ENCODE results near the gene ATF4. TPM values are rescaled to one million over a fixed set of nuclear protein-coding genes. Genes with fewer than 3 reads are reported as not detected.

Gene ATF4
- total RNA-seq, 4 donors from 2014 or later: 222 to 550 (median 280) TPM

GRCh38 chr22:39494471-39495120 is 25.8 kb upstream of the ATF4 start:
- TF ChIP-seq CTCF (IDR thresholded peaks at IDR 0.05) (no peak), POLR2A (IDR thresholded peaks at IDR 0.05) (no peak)
- no peak for DNase-seq
- peaks cover 0 to 4% (median 3%) of the 10 kb centered on the region in 4 donors for H3K4me1 ChIP-seq
- no peaks in the 10 kb centered on the region for H3K27me3 ChIP-seq
- H3K27ac ChIP-seq: no peak overlapping the region
- H3K4me3 ChIP-seq: no peak overlapping the region
- no peaks in the 10 kb centered on the region for H3K36me3 ChIP-seq
- H3K9me3 ChIP-seq: no peaks in the 10 kb centered on the region

GRCh38 chr22:39496131-39496838 is 24.1 kb upstream of the ATF4 start:
- Histone ChIP-seq H3K4me1 (peaks cover 0 to 3% (median 1%) of the 10 kb centered on the region in 4 donors), H3K27me3 (no peaks in the 10 kb centered on the region), H3K4me3 (no peak overlapping the region), H3K9me3 (no peaks in the 10 kb centered on the region), H3K36me3 (no peaks in the 10 kb centered on the region), H3K27ac (peak overlapping the region in 2 of 4 donors; percentile 19 to 37)
- TF ChIP-seq POLR2A (IDR thresholded peaks at IDR 0.05) (no peak), CTCF (IDR thresholded peaks at IDR 0.05) (peak; percentile 62 to 80 (median 76))
- peak; percentile 75 to 89 (median 84) for DNase-seq

GRCh38 chr22:39497429-39497828 is 22.9 kb upstream of the ATF4 start:
- H3K4me1 ChIP-seq: peaks cover 0 to 8% (median 1%) of the 10 kb centered on the region in 4 donors
- TF ChIP-seq POLR2A (IDR thresholded peaks at IDR 0.05): no peak
- no peak for TF ChIP-seq CTCF (IDR thresholded peaks at IDR 0.05)
- H3K9me3 ChIP-seq: no peaks in the 10 kb centered on the region

GRCh38 chr22:39498368-39498767 is 22.0 kb upstream of the ATF4 start:
- Histone ChIP-seq H3K4me1 (peaks cover under 1 to 12% (median 4%) of the 10 kb centered on the region in 4 donors), H3K27ac (no peak overlapping the region), H3K4me3 (no peak overlapping the region), H3K27me3 (no peaks in the 10 kb centered on the region), H3K9me3 (no peaks in the 10 kb centered on the region), H3K36me3 (no peaks in the 10 kb centered on the region)
- TF ChIP-seq POLR2A (IDR thresholded peaks at IDR 0.05): no peak
- TF ChIP-seq CTCF (IDR thresholded peaks at IDR 0.05): no peak
- no peak for DNase-seq

More at GRCh38 chr22:39497429-39497828, 22.9 kb upstream of the ATF4 start:
- Histone ChIP-seq H3K27me3 (no peaks in the 10 kb centered on the region), H3K36me3 (no peaks in the 10 kb centered on the region), H3K4me3 (no peak overlapping the region), H3K27ac (no peak overlapping the region)
- no peak for DNase-seq

- Histone ChIP-seq H3K27ac (no peak overlapping the region), H3K4me3 (no peak overlapping the region), H3K27me3 (no peaks in the 10 kb centered on the region), H3K36me3 (peaks cover 0 to under 1% (median 0%) of the 10 kb centered on the region in 3 donors), H3K4me1 (peaks cover 5 to 17% (median 8%) of the 10 kb centered on the region in 4 donors), H3K9me3 (no peaks in the 10 kb centered on the region)
- DNase-seq: no peak
- TF ChIP-seq POLR2A (IDR thresholded peaks at IDR 0.05): no peak
- TF ChIP-seq CTCF (IDR thresholded peaks at IDR 0.05): no peak
Observed at GRCh38 chr22:39498802-39499201, 21.6 kb upstream of the ATF4 start.
